H9 (cell line): Measurements from ENCODE around the gene APPBP2. TPM values are rescaled to one million over a fixed set of nuclear protein-coding genes. Genes with fewer than 3 reads are reported as not detected.

Experiments
- DNase-seq: peaks from one replicate; pipeline ENCODE4 v3.0.0-alpha.2; 2017
- H2AFZ ChIP-seq: one replicate; pipeline ENCODE4 v1.6.1; 2013; ENCODE audit warnings: mild to moderate bottlenecking, low read length, control low read depth, moderate library complexity
- H2AK5ac ChIP-seq: 2 replicates; pipeline ENCODE4 v1.6.1; 2013; ENCODE audit warnings: low read length, control low read depth, mixed read lengths; ENCODE audit not compliant: insufficient read length
- H2BK120ac ChIP-seq: one replicate; pipeline ENCODE4 v1.6.1; 2013; ENCODE audit warnings: low read depth, mild to moderate bottlenecking, low read length, control low read depth, inconsistent platforms; ENCODE audit not compliant: poor library complexity, severe bottlenecking
- H2BK12ac ChIP-seq: 2 replicates; pipeline ENCODE4 v1.6.1; 2013; ENCODE audit warnings: low read length, control low read depth, mixed read lengths, low read depth; ENCODE audit not compliant: insufficient read length
- H2BK15ac ChIP-seq: 2 replicates; pipeline ENCODE4 v1.6.1; 2013; ENCODE audit warnings: low read depth, low read length, control low read depth
- H2BK20ac ChIP-seq: one replicate; pipeline ENCODE4 v1.6.1; 2013; ENCODE audit warnings: low read depth, mild to moderate bottlenecking, low read length, control low read depth, inconsistent platforms; ENCODE audit not compliant: poor library complexity, severe bottlenecking
- H2BK5ac ChIP-seq: 2 replicates; pipeline ENCODE4 v1.6.1; 2013; ENCODE audit warnings: low read length, control low read depth, mixed read lengths; ENCODE audit not compliant: insufficient read length
- H3K14ac ChIP-seq: 2 replicates; pipeline ENCODE4 v1.6.1; 2013; ENCODE audit warnings: low read length, control low read depth; ENCODE audit not compliant: insufficient read depth
- H3K18ac ChIP-seq: 2 replicates; pipeline ENCODE4 v1.6.1; 2013; ENCODE audit warnings: low read depth, mild to moderate bottlenecking, mixed read lengths, low read length, control low read depth; ENCODE audit not compliant: insufficient read length
- H3K23ac ChIP-seq: 2 replicates; pipeline ENCODE4 v1.6.1; 2013; ENCODE audit warnings: low read length, control low read depth, mixed read lengths, low read depth; ENCODE audit not compliant: insufficient read length
- H3K23me2 ChIP-seq: 2 replicates; pipeline ENCODE4 v1.6.1; 2013; ENCODE audit warnings: low read depth, mild to moderate bottlenecking, mixed read lengths, low read length, control low read depth; ENCODE audit not compliant: insufficient read length, poor library complexity, severe bottlenecking
- H3K27ac ChIP-seq: 2 replicates; pipeline ENCODE4 v1.5.1; 2013; ENCODE audit warnings: low read length, control low read depth, mixed read lengths, low read depth; ENCODE audit not compliant: insufficient read length
- H3K27me3 ChIP-seq: 2 replicates; pipeline ENCODE4 v1.6.1; 2013; ENCODE audit warnings: low read length, control low read depth, inconsistent platforms; ENCODE audit not compliant: insufficient read depth
- H3K4ac ChIP-seq: 2 replicates; pipeline ENCODE4 v1.6.1; 2013; ENCODE audit warnings: low read depth, mild to moderate bottlenecking, control low read depth, inconsistent platforms, low read length, moderate library complexity
- H3K4me1 ChIP-seq: 2 replicates; pipeline ENCODE4 v1.6.1; 2013; ENCODE audit warnings: low read length, control low read depth, inconsistent platforms; ENCODE audit not compliant: insufficient read depth
- H3K4me2 ChIP-seq: 2 replicates; pipeline ENCODE4 v1.6.1; 2013; ENCODE audit warnings: low read length, control low read depth, mixed read lengths; ENCODE audit not compliant: insufficient read length, insufficient read depth
- H3K56ac ChIP-seq: 2 replicates; pipeline ENCODE4 v1.6.1; 2013; ENCODE audit warnings: low read depth, mild to moderate bottlenecking, mixed read lengths, low read length, control low read depth; ENCODE audit not compliant: insufficient read length
- H3K79me1 ChIP-seq: 2 replicates; pipeline ENCODE4 v1.6.1; 2013; ENCODE audit warnings: low read depth, mild to moderate bottlenecking, moderate library complexity, low read length, control low read depth, inconsistent platforms; ENCODE audit not compliant: insufficient read depth, poor library complexity, severe bottlenecking
- H3K79me2 ChIP-seq: 2 replicates; pipeline ENCODE4 v1.6.1; 2013; ENCODE audit warnings: low read length, control low read depth, inconsistent platforms; ENCODE audit not compliant: insufficient read depth
- H3K9ac ChIP-seq: 2 replicates; pipeline ENCODE4 v1.6.1; 2013; ENCODE audit warnings: low read length, control low read depth, mixed read lengths; ENCODE audit not compliant: insufficient read length; ENCODE audit errors: extremely low read depth
- H3K9me3 ChIP-seq: one replicate; pipeline ENCODE4 v1.6.1; 2013; ENCODE audit warnings: low read depth, low read length, inconsistent platforms; ENCODE audit not compliant: control insufficient read depth
- H3T11ph ChIP-seq: one replicate; pipeline ENCODE4 v1.6.1; 2013; ENCODE audit warnings: mild to moderate bottlenecking, low read length, control low read depth, inconsistent platforms
- H4K20me1 ChIP-seq: one replicate; pipeline ENCODE4 v1.6.1; 2013; ENCODE audit not compliant: control insufficient read depth, insufficient read length, insufficient read depth
- H4K5ac ChIP-seq: 2 replicates; pipeline ENCODE4 v1.6.1; 2013; ENCODE audit warnings: low read depth, mild to moderate bottlenecking, mixed read lengths, low read length, control low read depth; ENCODE audit not compliant: insufficient read length
- H4K8ac ChIP-seq: replicated peaks from 2 replicates; pipeline ENCODE4 v1.6.1; 2013; ENCODE audit warnings: low read length, control low read depth, mixed read lengths, low read depth; ENCODE audit not compliant: insufficient read length
- H4K91ac ChIP-seq: 2 replicates; pipeline ENCODE4 v1.6.1; 2013; ENCODE audit warnings: low read depth, mild to moderate bottlenecking, moderate library complexity, mixed read lengths, low read length, control low read depth; ENCODE audit not compliant: insufficient read length
- H3K27ac Mint-ChIP-seq, 3 experiments: 2 replicates in 2 of 3; 3 replicates in 1 of 3; pipeline ENCODE4 v1.8.0; 2020 to 2021; ENCODE audit warnings: mixed read lengths in 3 of 3, mild to moderate bottlenecking in 1 of 3, moderate library complexity in 1 of 3
- H3K27me3 Mint-ChIP-seq: 2 replicates; pipeline ENCODE4 v1.8.0; 2021; ENCODE audit warnings: low read depth, mild to moderate bottlenecking, moderate library complexity, mixed read lengths
- H3K36me3 Mint-ChIP-seq, 3 experiments: 2 replicates in 2 of 3; 3 replicates in 1 of 3; pipeline ENCODE4 v1.8.0; 2020 to 2021; ENCODE audit warnings: low read depth in 3 of 3, mixed read lengths in 3 of 3; ENCODE audit not compliant: insufficient read depth in 1 of 3
- H3K4me1 Mint-ChIP-seq, 2 experiments: 2 replicates each; pipeline ENCODE4 v1.8.0; 2020; ENCODE audit warnings: mixed read lengths in 2 of 2
- H3K4me3 Mint-ChIP-seq, 2 experiments: 2 replicates in 1 of 2; 3 replicates in 1 of 2; pipeline ENCODE4 v1.8.0; 2020 to 2021; ENCODE audit warnings: mild to moderate bottlenecking in 2 of 2, mixed read lengths in 2 of 2, moderate library complexity in 1 of 2
- H3K9me3 Mint-ChIP-seq, 2 experiments: 2 replicates in 1 of 2; 3 replicates in 1 of 2; pipeline ENCODE4 v1.8.0; 2020; ENCODE audit warnings: mild to moderate bottlenecking in 2 of 2, mixed read lengths in 2 of 2, moderate library complexity in 1 of 2
- CTCF ChIP-seq: fragments of 200-600 bp; sonication (generic); conservative IDR thresholded peaks from 3 replicates; pipeline ENCODE4 v1.8.0; 2021; ENCODE audit warnings: antibody characterized with exemption, mild to moderate bottlenecking
- WGBS: extraction: QIAGEN DNeasy Blood & Tissue Kit; methylation state at CpG from one replicate; pipeline ENCODE4 v1.1.7; 2013; ENCODE audit warnings: missing lambda C conversion rate, low lambda C conversion rate, mixed read lengths; ENCODE audit not compliant: insufficient read length; ENCODE audit errors: extremely low coverage; 5-methylcytosine and 5-hydroxymethylcytosine counted together
- total RNA-seq: library from RNA; stranded (reverse); gene quantifications from 2 replicates; pipeline ENCODE4 v1.2.1, GENCODE V29; 2021

APPBP2 gene
- total RNA-seq, 1 experiment from 2014 or later = 17.0 TPM

GRCh38 chr17:60436676-60437075 lies 89.4 kb downstream of the APPBP2 start:
- no CpG with 5 or more reads among the region's 5 CpGs for WGBS
- no peak overlapping the region for H2AFZ ChIP-seq

More at GRCh38 chr17:60436676-60437075, 89.4 kb downstream of the APPBP2 start:
- no peaks in the 10 kb centered on the region for H4K20me1 ChIP-seq
- H3K79me1 ChIP-seq = no peaks in the 10 kb centered on the region
- no peak overlapping the region for H3K4ac ChIP-seq
- H3K18ac ChIP-seq = no peak overlapping the region
- H3K27ac Mint-ChIP-seq = no peak overlapping the region
- H2BK120ac ChIP-seq = no peak overlapping the region
- peaks cover 24 to 31% of the 10 kb centered on the region in 2 experiments for H3K9me3 Mint-ChIP-seq
- H3T11ph ChIP-seq = no peak overlapping the region
- TF ChIP-seq CTCF = no peak
- H3K9me3 ChIP-seq = no peaks in the 10 kb centered on the region
- no peak overlapping the region for H2BK15ac ChIP-seq
- no peak overlapping the region for H2BK12ac ChIP-seq
- no peak overlapping the region for H3K27ac ChIP-seq
- H4K91ac ChIP-seq = no peak overlapping the region
- no peak overlapping the region for H3K14ac ChIP-seq
- no peak for DNase-seq
- H2BK5ac ChIP-seq = no peak overlapping the region
- no peaks in the 10 kb centered on the region for H3K27me3 ChIP-seq
- H3K23ac ChIP-seq = no peak overlapping the region
- no peak overlapping the region for H4K5ac ChIP-seq
- no peak overlapping the region for H2AK5ac ChIP-seq
- H3K23me2 ChIP-seq = no peaks in the 10 kb centered on the region
- H3K56ac ChIP-seq = no peak overlapping the region
- peaks cover 8 to 22% (median 8%) of the 10 kb centered on the region in 3 experiments; a peak in 6 of 7 replicates for H3K36me3 Mint-ChIP-seq
- H3K9ac ChIP-seq = no peak overlapping the region
- no peak overlapping the region for H4K8ac ChIP-seq
- H3K27me3 Mint-ChIP-seq = no peaks in the 10 kb centered on the region; the same call in none of the 2 replicates
- no peak overlapping the region for H3K4me2 ChIP-seq
- no peak overlapping the region for H2BK20ac ChIP-seq
- no peak overlapping the region for H3K4me3 Mint-ChIP-seq
- H3K4me1 Mint-ChIP-seq = peaks cover 5 to 6% of the 10 kb centered on the region in 2 experiments; a peak in 3 of 4 replicates
- H3K79me2 ChIP-seq = no peaks in the 10 kb centered on the region
- no peaks in the 10 kb centered on the region; the same call in 1 of the 2 replicates for H3K4me1 ChIP-seq
